HG03066 (cell line): ENCODE measurements around the gene PPFIA2.

Experiments used
- ATAC-seq: cut with Tn5 transposase; IDR thresholded peaks from one replicate; pipeline ENCODE4 v1.9.1; 2021; ENCODE audit warnings: low read depth; ENCODE audit not compliant: unreplicated experiment

Gene PPFIA2

DNA sequence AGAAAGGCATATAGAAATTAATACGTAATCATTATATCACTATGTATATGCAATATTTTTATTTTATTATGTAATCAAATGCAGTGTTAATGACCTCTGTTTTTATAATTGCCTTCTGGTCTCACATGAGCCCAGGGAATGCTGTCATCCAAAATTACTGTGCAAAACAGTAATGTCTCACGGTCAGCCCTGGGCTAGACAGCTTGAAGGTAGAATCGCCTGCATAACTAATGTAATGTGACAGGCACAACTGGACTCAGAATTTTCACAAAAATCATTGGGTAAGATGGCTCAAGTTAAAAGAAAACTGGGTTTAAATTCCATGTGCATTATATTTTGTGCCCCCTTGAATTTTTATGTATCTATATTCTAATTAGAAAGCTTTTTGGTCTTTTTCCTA lies 293.3 kb downstream of the PPFIA2 start:
- ATAC-seq, result no peak

GRCh38 chr12:81465191-81465590 lies 294.0 kb downstream of the PPFIA2 start:
- no peak for ATAC-seq

DNA sequence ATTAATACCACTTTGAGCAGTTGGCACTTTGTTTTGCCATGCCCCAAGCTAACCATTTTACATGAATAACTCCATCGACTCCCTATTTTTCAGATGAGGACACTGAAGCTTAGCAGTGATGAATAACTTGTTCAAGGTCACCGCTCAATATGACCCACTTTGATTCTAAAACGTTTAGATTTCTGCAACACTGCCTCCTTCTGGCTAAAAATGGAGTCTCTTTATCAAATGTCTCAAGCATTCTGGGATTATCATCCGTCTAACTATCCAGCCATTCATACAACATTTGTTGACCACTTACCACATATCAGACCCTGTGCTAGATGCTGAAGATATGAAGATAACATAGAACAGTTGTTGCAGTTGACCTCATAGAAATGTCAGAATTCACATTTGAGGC lies 298.0 kb downstream of the PPFIA2 start:
- ATAC-seq, result no peak

DNA sequence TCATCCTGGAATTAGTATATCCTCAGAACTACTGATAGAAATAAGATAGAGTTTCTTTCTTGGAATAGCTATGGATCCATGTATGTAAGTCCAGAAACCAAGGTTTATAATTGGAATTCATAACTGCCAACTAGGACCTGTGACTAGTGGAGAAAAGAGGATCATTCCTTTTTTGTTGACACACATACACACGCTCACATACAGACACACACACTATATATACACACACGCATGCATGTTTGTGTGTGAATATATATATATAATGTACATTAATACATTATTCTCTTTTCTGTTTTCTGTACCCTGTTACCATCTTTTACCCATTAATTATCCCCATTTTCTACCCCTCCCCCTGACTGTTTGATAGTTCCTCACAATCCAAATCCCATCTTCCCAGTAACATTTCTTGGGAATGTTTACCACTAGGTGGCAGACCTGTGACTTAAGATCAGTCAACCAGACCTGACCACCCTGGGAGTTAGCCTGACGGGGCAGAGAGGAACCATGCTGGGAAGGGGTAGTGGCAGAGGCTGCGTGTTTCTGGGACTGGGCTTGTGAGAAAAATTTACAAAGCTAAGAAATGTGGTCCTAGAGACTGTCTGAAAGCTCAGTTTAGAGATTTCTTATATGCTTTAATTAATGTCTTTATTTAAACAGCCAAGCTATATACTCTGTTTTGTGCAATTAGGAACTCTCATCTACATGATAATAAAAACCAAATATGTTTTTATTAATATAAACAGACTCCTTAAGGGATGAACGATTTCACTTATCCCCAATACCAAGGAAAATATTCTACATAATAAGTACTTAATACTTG lies 308.0 kb downstream of the PPFIA2 start:
- ATAC-seq, result no peak

- no peak for ATAC-seq
These were observed 317.5 kb downstream of the PPFIA2 start for GRCh38 chr12:81441629-81442028.

DNA sequence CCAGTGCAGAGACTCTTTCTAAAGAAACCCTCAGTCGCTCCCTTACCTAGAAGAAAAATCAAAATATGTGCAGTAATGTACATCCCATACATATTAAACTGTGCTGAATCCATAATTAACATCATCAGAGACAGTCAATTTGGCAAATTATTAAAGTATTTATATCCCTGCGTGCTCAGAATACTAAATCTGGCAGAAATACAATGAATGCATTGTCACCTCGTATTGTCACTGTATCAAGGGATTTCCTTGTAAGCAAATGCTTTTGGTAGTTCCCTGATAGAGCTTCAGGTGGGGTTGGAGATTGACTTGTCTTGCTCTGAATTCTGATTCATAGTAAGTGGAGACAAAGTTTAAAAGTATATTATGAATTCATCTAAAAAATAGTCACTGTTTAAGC lies 319.1 kb downstream of the PPFIA2 start:
- ATAC-seq, result no peak

- ATAC-seq, result no peak
These were observed 319.8 kb downstream of the PPFIA2 start for GRCh38 chr12:81439344-81439743.

- no peak for ATAC-seq
These were observed 342.1 kb downstream of the PPFIA2 start for GRCh38 chr12:81417056-81417455.

DNA sequence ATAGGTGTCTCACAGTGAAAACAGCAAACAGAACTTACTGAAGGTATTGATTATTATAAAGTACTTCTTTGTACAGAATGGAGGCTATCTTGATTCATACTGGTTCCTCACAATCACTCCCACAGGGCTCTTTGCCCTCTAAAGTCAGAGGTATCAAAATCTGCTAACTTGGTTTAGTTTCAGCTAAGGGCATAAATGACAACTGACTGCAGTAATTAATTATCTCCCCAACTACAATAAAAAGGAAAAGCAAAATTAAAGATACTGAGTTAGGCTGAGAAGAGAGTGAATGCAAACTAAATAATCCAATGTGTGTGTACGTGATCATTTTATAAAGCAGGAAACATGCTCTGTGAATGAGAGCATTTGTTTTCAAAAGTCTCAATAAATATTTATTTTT lies 342.6 kb downstream of the PPFIA2 start:
- ATAC-seq, result no peak

DNA sequence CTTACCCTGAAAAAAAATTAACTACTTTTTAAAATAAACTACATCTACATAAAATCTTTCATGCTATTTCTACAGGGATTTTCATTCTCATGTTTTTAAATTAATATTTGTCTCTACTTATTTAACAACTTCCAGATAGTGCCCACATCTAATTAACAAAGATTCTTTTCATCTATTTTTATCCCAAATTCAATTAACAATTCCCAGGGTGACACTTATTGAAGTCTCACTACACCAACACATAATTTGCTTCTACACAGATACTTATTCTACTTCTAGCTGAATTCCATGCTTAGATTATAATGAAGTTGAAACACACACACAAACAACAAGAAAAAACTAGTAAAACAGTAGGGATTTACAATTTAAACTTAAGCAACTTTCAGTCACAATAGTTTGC lies 344.7 kb downstream of the PPFIA2 start:
- no peak for ATAC-seq

DNA sequence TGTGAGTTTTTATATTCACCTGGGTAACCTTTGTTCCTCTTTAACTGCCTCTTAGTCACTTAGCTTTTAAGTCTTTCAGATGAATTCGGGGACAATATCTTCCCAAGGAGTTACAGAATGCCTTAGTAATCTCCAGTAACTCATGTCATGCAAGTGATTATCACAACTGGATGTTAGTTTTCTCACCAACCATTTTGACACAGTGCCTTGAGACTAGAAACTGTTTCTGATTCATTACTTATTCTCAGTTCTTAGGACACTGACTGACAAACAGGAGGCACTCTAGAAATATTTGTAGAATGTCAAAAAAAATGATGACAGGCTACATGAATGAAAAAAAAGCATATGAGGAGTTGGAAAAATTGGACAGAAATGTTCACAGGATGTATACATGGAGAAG lies 346.2 kb downstream of the PPFIA2 start:
- ATAC-seq, result no peak

DNA sequence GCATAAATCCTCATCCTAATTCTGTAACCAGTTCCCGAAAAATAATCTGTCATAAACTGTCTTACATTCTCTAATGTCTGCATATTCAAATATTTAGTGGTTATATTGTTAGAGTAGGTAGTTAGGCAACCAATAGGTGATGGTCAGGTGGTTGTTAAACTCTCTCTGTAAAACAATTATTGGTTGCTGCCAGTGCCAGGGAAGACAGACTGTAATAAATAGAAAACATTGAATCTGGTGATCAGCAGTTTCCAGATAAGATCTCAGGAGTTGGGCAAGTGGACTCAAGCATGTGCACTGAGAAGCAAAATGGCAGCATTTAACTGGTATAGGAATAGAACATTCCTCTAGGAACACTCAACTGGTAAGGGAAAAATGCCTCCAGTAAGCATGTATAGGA lies 355.8 kb downstream of the PPFIA2 start:
- no peak for ATAC-seq

GRCh38 chr12:81401241-81401640 lies 357.9 kb downstream of the PPFIA2 start:
- ATAC-seq, result no peak

- no peak for ATAC-seq
These were observed 359.1 kb downstream of the PPFIA2 start for GRCh38 chr12:81400024-81400423.

DNA sequence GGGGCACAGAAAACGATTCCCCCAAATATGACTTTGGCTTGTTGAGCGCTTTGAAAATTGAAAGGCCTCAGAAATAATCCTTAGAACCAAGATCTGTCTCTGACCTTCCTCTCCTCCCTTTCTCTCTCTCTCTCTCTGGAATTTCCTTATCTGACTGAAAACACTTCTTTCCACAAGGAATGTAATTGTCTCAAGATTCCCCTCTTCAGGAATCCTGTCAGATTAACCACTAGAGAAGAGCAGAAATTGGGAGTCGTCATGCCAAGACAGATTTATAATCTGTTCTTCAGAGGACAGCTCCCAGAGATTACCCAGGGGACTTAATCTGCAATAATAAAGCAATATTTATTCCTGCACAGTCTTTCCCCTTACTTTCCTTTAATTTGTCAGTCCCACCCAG lies 363.7 kb downstream of the PPFIA2 start:
- ATAC-seq, result no peak

- ATAC-seq, result no peak
These were observed 369.5 kb downstream of the PPFIA2 start for GRCh38 chr12:81389550-81390099.

DNA sequence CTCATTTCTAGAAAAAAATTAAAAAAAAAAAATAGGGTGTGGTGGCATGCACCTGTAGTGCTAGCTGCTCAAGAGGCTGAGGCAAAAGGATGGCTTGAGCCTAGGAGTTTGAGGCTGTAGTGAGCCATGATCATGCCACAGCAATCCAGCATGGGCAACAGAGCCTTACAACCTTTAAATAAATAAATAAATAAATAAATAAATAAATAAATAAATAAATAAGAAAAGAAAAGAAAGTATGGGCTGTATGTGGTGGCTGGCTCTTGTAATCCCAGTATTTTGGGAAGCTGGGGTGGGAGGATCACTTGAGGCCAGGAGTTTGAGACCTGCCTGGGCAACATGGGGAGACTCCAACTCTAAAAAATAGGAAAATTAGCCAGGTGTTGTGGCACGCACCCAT lies 373.0 kb downstream of the PPFIA2 start:
- ATAC-seq, result no peak

DNA sequence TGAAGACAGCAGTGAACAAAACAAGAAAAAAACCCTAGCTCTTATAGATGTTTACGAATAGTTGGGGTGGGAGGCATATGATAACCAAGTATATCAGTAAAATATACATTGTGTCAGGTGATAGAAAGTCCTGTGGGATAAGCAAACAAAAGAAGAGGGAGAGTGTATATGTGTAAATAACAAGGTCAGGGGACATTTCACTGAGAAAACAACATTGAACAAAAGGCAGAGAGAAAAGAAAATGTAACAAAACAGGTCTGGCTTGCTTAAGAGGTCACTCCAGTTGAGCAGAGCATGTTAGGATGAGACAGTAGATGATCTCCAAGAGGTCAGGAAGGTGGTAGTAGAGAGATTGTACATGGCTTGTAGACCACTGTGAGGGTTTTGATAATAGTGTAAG lies 377.2 kb downstream of the PPFIA2 start:
- ATAC-seq, result no peak

DNA sequence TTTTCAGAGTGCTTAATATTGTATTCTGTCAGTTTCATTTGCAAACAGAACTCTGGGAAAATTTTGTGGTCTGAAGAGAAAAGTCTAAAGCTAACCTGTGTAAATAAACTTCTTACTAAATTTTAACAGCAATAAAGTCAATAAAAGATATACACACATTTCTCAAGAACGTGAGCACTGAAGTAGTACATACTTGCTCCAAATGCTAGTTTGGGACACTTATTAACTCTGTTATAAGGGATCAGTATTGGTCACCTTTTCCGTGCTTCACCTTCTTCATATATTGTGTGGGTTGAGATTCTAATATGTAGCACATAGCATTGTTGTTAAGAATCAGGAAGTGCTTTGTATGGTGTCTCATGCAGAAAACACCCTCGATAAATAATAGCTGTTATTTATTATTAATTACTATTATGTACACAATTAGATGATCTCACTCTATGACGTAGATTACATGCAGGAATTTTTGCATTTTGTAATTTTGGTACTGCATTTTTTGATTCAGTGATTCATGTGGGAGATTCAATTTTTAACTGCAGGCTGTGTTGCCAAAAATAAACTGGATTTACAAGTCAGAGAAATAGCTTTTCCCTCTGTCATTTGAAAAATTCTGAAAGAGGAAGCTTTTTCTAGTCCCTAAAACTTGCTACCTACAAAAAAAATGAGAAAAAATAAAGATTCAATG lies 380.4 kb downstream of the PPFIA2 start:
- ATAC-seq, result no peak

DNA sequence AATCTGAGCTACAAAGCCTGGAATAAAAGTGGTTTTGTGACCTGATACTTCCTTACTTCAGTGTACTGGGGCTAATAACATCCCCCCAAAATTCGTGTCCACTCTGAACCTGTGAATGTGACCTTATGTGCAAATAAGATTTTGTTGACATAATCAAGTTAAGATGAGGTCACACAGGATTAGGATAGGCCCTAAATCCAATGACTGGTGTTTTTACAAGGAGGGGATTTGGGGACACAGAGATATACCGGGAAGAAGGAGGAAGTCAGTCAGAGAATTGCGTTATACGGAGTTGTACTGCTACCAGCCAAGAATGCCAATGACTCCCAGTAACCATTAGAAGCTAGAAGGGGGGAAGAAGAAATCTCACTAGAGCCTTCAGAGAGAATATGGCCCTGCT lies 381.4 kb downstream of the PPFIA2 start:
- no peak for ATAC-seq

GRCh38 chr12:81375969-81376368 lies 383.2 kb downstream of the PPFIA2 start:
- ATAC-seq, result no peak

- no peak for ATAC-seq
These were observed 388.7 kb downstream of the PPFIA2 start for GRCh38 chr12:81370456-81370855.
